GM19438 (cell line): ENCODE results near the gene RTP1.
"Not testable (repeated sequence)": the region's sequence is repeated elsewhere in the genome, so short reads cannot be mapped to it uniquely, and the experiment has no call there.

Experiments
- ATAC-seq: cut with Tn5 transposase; IDR thresholded peaks from one replicate; pipeline ENCODE4 v1.9.1; 2021; ENCODE audit warnings: low read depth; ENCODE audit not compliant: unreplicated experiment

RTP1 gene

GRCh38 chr3:187197335-187197649 lies at the start of gene RTP1:
TSS of gene RTP1 (plus strand) at chr3:187197486. CDS start at chr3:187197516, 30 bp downstream.
- ATAC-seq: no peak

GRCh38 chr3:187150186-187150585 lies 47.1 kb upstream of the RTP1 start:
- ATAC-seq: no peak

- ATAC-seq: no peak
These were observed 46.7 kb upstream of the RTP1 start for GRCh38 chr3:187150599-187150998.

GRCh38 chr3:187161556-187161955 lies 35.7 kb upstream of the RTP1 start:
- no peak for ATAC-seq

- ATAC-seq: no peak
These were observed 34.9 kb upstream of the RTP1 start for GRCh38 chr3:187162265-187162953.

- no peak for ATAC-seq
These were observed 32.1 kb upstream of the RTP1 start for GRCh38 chr3:187165144-187165543.

- ATAC-seq: no peak
These were observed 30.5 kb upstream of the RTP1 start for GRCh38 chr3:187166750-187167149.

GRCh38 chr3:187167777-187168176 lies 29.5 kb upstream of the RTP1 start:
- no peak for ATAC-seq

- no peak for ATAC-seq
These were observed 27.9 kb upstream of the RTP1 start for GRCh38 chr3:187169231-187169960.

GRCh38 chr3:187170911-187171310 lies 26.4 kb upstream of the RTP1 start:
- ATAC-seq: not testable (repeated sequence)

GRCh38 chr3:187172929-187173328 lies 24.4 kb upstream of the RTP1 start:
- no peak for ATAC-seq

GRCh38 chr3:187181454-187182170 lies 15.7 kb upstream of the RTP1 start:
- ATAC-seq: no peak

- no peak for ATAC-seq
These were observed 13.9 kb upstream of the RTP1 start for GRCh38 chr3:187183210-187183862.

- no peak for ATAC-seq
These were observed 13.4 kb upstream of the RTP1 start for GRCh38 chr3:187183903-187184302.

- ATAC-seq: no peak
These were observed 11.5 kb upstream of the RTP1 start for GRCh38 chr3:187185759-187186158.

- no peak for ATAC-seq
These were observed 10.9 kb upstream of the RTP1 start for GRCh38 chr3:187186375-187186774.

GRCh38 chr3:187186801-187187421 lies 10.4 kb upstream of the RTP1 start:
- ATAC-seq: no peak

- ATAC-seq: no peak
These were observed 8.4 kb upstream of the RTP1 start for GRCh38 chr3:187188931-187189330.

- ATAC-seq: no peak
These were observed 6.0 kb upstream of the RTP1 start for GRCh38 chr3:187191271-187191670.

GRCh38 chr3:187193181-187193580 lies 4.1 kb upstream of the RTP1 start:
- no peak for ATAC-seq
